Activated naive CD8-positive, alpha-beta T cell treated with anti-CD3 and anti-CD28 coated beads for 36 hours (primary cell): Measurements from ENCODE around the gene NANS. TPM values are rescaled to one million over a fixed set of nuclear protein-coding genes. Genes with fewer than 3 reads are reported as not detected.
"Not testable (repeated sequence)": the region's sequence is repeated elsewhere in the genome, so short reads cannot be mapped to it uniquely, and the experiment has no call there.

Experiments used
- DNase-seq: peaks from one replicate; pipeline ENCODE4 v3.0.0; 2021
- H3K27ac Mint-ChIP-seq: one replicate; pipeline ENCODE4 v1.8.0; 2022; ENCODE audit warnings: mild to moderate bottlenecking, moderate library complexity, mixed read lengths
- H3K27me3 Mint-ChIP-seq: one replicate; pipeline ENCODE4 v1.8.0; 2022; ENCODE audit warnings: mild to moderate bottlenecking, mixed read lengths
- H3K36me3 Mint-ChIP-seq: one replicate; pipeline ENCODE4 v1.8.0; 2021; ENCODE audit warnings: mild to moderate bottlenecking, mixed read lengths
- H3K4me1 Mint-ChIP-seq: one replicate; pipeline ENCODE4 v1.8.0; 2021; ENCODE audit warnings: mixed read lengths
- H3K4me3 Mint-ChIP-seq: one replicate; pipeline ENCODE4 v1.8.0; 2022; ENCODE audit warnings: mild to moderate bottlenecking, moderate library complexity, mixed read lengths
- H3K9me3 Mint-ChIP-seq: one replicate; pipeline ENCODE4 v1.8.0; 2022; ENCODE audit warnings: mixed read lengths
- total RNA-seq, 2 experiments: library from RNA; stranded (reverse); gene quantifications; one replicate each; pipeline ENCODE4 v1.2.3, GENCODE V29; 2021

The NANS gene
- total RNA-seq, 2 experiments from 2014 or later, result 46.1 to 47.4 TPM

DNA sequence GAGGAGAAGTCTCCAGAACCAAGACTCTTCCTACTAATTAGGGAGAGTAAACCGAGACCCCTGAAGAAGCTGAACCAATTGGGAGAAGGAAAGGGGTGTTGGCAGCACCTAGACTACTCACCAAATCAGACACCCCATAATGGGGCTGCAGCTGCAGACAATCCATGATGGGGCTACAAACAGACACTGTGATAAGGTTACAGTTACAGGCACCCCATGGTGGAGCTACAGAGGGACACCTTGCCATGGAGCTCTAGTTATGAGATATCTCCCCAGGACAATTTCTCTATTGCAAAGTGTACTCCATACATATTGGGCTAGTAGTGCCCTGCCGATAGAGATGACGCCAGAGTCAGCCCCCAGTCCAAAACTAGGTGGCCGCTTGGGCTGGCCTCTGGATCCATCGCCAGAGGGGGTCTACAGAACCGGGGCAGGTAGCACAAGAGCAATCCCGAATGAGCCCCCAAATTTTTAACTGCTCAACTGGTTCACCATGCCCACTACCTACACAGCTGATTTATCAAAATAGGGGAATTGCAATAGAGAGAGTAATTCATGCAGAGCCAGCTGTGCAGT, 2.1 kb upstream of the NANS start:
- H3K9me3 Mint-ChIP-seq, result peaks cover 2% of the 10 kb centered on the region
- no peak overlapping the region for H3K27ac Mint-ChIP-seq
- peaks cover 33% of the 10 kb centered on the region for H3K36me3 Mint-ChIP-seq
- no peak for DNase-seq
- H3K4me3 Mint-ChIP-seq, result no peak overlapping the region
- peaks cover 25% of the 10 kb centered on the region for H3K4me1 Mint-ChIP-seq
- no peaks in the 10 kb centered on the region for H3K27me3 Mint-ChIP-seq

DNA sequence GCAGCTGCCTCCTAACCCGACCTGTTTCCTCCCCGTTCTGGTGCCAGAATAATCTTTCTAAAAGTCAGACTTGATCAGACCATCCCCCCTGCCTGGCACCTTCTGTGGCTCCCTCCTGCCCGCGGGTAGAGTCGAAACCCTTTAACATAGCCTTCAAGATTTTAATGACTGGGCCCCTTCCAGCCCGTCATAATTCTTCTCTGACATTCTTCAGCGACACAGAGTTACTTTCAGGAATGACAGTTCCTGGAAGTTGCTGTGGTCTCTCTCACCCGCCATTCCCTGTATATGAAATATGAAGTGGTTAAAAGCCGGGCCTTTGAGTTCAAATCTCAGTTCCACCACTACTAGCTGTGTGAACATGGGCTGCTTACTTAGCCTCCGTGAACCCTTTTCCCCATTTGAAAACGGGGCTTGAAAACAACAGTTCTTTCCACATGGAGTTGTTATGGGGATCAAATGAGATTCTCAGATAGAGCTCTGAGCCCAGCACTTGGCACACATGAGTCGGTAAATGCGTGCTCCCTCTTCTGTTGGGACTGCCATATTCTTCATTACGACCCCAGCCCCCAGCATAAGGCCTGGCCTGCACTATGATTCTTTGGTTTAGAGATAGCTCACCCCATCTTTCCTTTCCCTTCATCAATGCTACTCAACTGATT, 737 bp downstream of the NANS start:
- Mint-ChIP-seq H3K27me3 (no peaks in the 10 kb centered on the region), H3K36me3 (peaks cover 26% of the 10 kb centered on the region), H3K9me3 (peaks cover 2% of the 10 kb centered on the region), H3K4me1 (peaks cover 19% of the 10 kb centered on the region), H3K4me3 (peak overlapping the region; percentile 99), H3K27ac (peak overlapping the region; percentile 97)
- DNase-seq, result no peak

DNA sequence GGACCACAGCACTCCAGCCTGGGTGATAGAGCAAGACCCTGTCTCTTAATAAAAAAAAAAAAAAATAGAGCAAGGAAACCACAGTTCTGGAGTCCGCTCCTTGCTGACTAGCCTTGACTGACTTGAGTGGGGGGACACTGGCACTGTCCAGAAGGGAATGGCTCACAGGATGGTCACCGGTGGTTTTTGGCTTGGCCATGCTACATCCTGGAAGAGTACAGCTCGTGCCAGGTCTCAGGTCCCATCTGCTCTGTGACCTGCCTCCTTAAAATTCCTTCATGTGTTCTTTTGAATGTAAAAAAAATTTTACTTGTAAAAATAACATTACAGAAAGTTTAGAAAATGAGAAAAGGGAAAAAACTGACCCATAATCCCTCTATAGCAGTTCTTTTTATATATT, 5.6 kb downstream of the NANS start:
- H3K4me3 Mint-ChIP-seq, result no peak overlapping the region
- no peaks in the 10 kb centered on the region for H3K27me3 Mint-ChIP-seq
- no peaks in the 10 kb centered on the region for H3K9me3 Mint-ChIP-seq
- H3K36me3 Mint-ChIP-seq, result peaks cover 18% of the 10 kb centered on the region
- H3K27ac Mint-ChIP-seq, result no peak overlapping the region
- H3K4me1 Mint-ChIP-seq, result peaks cover 19% of the 10 kb centered on the region
- no peak for DNase-seq

DNA sequence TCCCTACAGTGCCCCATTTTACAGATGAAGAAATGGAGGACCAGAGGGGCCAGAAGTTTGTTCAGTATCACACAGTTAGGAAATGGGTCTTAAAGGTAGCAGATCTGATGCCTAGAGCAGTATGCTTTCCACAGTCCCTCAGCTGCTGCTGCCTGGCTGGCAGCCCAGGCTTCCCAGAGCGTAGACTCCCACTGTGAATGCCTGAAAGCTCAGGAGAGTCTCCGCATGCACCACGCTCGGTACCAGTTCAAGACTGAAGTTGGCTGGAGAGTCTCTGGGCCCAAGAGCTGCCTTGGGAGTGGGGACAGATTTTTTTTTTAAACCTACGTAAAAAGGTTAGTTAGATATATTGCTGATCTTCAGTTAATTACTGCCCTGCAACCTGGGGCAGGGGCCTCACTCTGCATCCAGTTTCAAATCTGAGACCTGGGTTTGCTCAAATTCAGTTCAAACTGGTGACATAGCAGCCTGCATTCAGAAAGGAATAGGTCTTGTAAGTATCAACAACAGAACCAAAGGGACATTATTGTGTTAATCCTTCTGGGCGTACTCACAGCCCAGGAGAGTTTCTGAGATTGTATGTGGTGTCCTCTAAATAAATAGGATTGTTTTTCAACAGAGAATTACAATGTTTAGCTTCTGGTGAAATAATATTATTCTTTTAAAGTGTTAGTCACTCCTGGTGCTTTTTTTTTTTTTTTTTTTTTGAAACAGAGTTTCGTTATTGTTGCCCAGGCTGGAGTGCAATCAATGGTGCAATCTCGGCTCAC, 8.3 kb downstream of the NANS start:
- H3K27me3 Mint-ChIP-seq, result no peaks in the 10 kb centered on the region
- peaks cover 21% of the 10 kb centered on the region for H3K36me3 Mint-ChIP-seq
- DNase-seq, result no peak
- H3K4me1 Mint-ChIP-seq, result peaks cover 9% of the 10 kb centered on the region
- no peaks in the 10 kb centered on the region for H3K9me3 Mint-ChIP-seq
- no peak overlapping the region for H3K27ac Mint-ChIP-seq
- no peak overlapping the region for H3K4me3 Mint-ChIP-seq

DNA sequence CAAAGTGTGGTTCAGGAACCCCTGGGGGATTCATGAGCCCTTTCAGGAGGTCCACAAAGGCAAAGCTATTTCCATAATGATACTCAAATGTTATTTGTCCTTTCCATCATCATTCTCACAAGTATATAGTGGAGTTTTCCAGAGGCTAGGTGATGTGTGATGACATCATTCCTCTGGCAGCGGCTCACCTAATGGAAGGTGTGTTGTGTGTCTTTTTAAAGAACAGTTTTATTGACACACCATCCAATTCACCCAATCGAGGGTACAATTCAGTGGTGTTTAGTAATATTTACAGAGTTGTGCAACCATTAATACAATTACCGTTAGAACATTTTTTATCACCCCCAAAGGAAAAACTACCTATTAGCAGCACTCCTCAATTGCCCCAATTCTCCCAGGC, 9.7 kb downstream of the NANS start:
- Mint-ChIP-seq H3K27me3 (no peaks in the 10 kb centered on the region), H3K36me3 (peaks cover 19% of the 10 kb centered on the region), H3K9me3 (no peaks in the 10 kb centered on the region), H3K4me3 (no peak overlapping the region), H3K4me1 (peaks cover 9% of the 10 kb centered on the region), H3K27ac (no peak overlapping the region)
- no peak for DNase-seq

DNA sequence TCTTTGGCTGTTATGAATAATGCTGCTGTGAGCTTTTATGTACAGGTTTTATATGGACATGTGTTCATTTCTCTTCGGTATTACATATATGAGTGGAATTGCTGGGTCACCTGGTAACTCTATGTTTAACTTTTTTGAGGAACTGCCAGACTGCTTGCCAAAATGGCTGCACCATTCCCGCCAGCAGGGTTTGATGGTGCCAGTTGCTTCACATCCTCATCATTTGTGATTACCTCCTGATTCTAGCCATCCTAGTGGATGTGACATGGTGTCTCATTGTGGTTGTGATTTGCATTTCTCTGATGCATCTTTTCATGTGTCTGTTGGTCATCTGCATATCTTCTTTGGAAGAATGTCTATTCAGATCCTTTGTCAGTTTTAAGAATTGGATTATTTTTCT, 10.7 kb downstream of the NANS start:
- no peak overlapping the region for H3K4me3 Mint-ChIP-seq
- H3K27me3 Mint-ChIP-seq, result no peaks in the 10 kb centered on the region
- peaks cover 20% of the 10 kb centered on the region for H3K36me3 Mint-ChIP-seq
- no peaks in the 10 kb centered on the region for H3K9me3 Mint-ChIP-seq
- DNase-seq, result no peak
- H3K4me1 Mint-ChIP-seq, result peaks cover 9% of the 10 kb centered on the region
- no peak overlapping the region for H3K27ac Mint-ChIP-seq

DNA sequence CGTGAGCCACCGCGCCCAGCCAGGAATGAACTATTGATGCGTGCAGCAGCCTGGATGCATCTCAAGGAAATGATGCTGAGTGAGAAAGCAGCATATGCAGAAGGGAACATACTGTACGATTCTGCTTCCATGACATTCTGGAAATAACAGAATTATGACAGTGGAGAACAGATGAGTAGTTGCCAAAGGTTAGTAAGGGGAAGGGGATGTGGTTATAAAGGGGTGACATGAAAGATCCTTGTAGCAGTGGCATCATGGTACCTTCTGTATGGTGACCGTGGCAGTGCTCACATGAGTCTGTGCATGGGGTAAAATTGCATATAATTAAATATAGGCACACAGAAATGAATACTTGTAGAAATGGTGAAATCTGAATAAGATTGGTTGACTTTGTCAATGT, 13.0 kb downstream of the NANS start:
- peaks cover 17% of the 10 kb centered on the region for H3K36me3 Mint-ChIP-seq
- H3K9me3 Mint-ChIP-seq, result no peaks in the 10 kb centered on the region
- H3K27me3 Mint-ChIP-seq, result no peaks in the 10 kb centered on the region
- H3K4me3 Mint-ChIP-seq, result no peak overlapping the region
- DNase-seq, result no peak
- H3K4me1 Mint-ChIP-seq, result peaks cover 11% of the 10 kb centered on the region
- no peak overlapping the region for H3K27ac Mint-ChIP-seq

DNA sequence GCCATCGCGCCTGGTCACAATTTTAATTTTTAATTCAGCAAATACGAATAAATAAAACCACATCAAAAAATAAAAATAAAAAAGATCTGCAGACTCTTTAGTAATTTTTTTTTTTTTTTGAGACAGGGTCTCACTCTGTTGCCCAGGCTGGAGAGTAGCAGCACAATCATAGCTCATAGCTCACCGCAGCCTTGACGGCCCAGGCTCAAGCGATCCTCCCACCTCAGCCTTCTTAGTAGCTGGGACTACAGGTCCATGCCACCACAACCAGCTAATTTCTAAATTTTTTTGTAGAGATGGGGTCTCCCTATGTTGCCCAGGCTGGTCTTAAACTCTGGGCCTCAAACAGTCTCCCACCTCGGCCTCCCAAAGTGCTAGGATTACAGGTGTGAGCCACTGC, 14.2 kb downstream of the NANS start:
- Mint-ChIP-seq H3K27me3 (no peaks in the 10 kb centered on the region), H3K36me3 (peaks cover 12% of the 10 kb centered on the region), H3K27ac (no peak overlapping the region)

DNA sequence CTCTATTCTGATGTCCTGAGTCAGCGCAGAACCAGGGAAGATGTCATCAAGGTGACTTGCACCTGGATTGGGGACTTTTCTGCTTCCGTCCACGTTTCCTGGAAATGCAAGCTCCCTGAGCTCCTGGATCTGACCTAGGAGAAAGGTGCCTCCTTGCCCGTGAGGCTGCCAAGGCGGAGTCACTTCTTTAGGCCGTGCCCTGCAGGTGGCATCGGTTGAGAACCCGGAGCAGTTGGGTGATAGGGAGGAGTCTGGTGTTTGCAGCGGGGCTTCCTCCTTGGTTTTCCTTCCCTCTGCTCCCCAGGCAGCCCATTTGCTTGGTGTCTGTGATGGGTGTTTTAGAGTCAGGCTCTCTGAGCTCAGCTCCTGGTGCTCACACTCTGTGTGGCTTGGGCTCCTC, 15.2 kb downstream of the NANS start:
- no peak for DNase-seq
- peaks cover 29% of the 10 kb centered on the region for H3K4me1 Mint-ChIP-seq
- no peak overlapping the region for H3K4me3 Mint-ChIP-seq
- no peaks in the 10 kb centered on the region for H3K27me3 Mint-ChIP-seq
- peaks cover 9% of the 10 kb centered on the region for H3K36me3 Mint-ChIP-seq
- H3K9me3 Mint-ChIP-seq, result no peaks in the 10 kb centered on the region
- H3K27ac Mint-ChIP-seq, result no peak overlapping the region

More for the DNA sequence above, 14.2 kb downstream of the NANS start:
- Mint-ChIP-seq H3K9me3 (no peaks in the 10 kb centered on the region), H3K4me3 (no peak overlapping the region), H3K4me1 (peaks cover 22% of the 10 kb centered on the region)
- DNase-seq, result no peak

DNA sequence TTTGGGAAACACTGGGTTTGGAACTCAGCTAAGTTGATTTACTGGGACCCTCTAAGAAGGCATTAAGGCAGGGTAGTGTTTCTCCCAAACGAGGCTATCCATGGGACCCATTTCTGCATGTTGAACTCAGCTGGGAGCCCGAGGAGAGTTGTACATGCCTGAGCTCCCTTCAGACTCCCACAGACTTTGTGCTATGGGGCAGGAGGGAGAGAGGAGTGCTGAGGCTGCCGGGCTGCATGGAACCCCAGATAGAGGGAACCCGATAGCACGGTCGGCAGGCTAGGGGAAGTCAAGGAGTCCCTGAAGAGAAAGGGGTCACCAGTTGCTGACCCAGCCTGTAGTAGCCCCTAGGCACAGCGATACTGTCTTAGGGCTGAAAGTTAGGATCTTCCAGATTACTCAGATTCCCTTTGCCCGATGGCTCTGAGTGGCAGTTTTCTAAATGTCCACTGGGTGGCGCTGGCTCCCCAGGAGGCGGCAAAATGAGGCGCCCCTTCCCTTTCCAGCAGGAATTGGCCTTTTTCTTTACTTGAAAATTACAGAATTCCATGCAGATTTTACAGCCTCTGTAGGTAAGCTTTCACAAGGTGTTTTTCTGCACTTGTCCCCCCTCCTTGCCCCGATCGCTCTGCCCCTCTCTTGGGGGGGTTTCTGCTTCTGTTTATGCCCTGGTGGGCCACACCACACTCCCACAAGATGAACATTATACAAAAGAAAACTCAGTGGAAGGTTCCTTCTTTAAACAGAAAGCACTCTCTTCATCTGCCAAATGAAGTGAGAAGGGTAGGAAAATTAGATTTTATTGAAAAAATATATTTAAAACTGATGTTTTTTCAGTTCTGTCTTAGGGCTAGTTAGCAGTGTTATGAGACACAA, 17.8 kb downstream of the NANS start:
- Mint-ChIP-seq H3K4me1 (peaks cover 29% of the 10 kb centered on the region), H3K27ac (peak overlapping the region; percentile 83), H3K9me3 (no peaks in the 10 kb centered on the region), H3K4me3 (no peak overlapping the region), H3K36me3 (peaks cover 12% of the 10 kb centered on the region), H3K27me3 (no peaks in the 10 kb centered on the region)
- DNase-seq, result peak; percentile 55

DNA sequence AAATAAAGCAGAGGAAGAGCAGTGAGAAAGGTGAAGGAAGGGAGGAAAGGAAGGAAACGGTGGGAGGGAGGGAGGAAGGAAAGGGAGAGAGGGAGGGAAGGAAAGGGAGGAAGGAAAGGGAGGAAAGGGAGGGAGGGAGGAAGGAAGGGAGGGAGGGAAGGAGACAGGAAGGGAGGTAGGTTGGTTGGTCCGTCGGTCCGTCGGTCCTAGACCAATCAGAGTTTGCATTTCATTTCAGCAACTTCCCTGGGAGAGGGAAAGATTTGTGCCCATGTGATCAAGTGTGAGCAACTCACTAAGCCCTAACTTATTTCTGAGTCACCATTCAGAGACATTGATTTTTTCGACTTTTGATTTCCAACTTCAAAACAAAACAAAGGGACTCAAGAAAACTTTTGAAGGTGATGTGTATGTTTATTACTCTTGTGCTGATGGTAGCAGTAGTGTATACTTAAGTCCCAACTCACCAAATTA, 18.8 kb downstream of the NANS start:
- DNase-seq, result no peak
- Mint-ChIP-seq H3K36me3 (peaks cover 13% of the 10 kb centered on the region), H3K4me1 (peaks cover 29% of the 10 kb centered on the region), H3K27me3 (no peaks in the 10 kb centered on the region), H3K9me3 (no peaks in the 10 kb centered on the region), H3K4me3 (peak overlapping the region; percentile 33), H3K27ac (peak overlapping the region; percentile 83)

DNA sequence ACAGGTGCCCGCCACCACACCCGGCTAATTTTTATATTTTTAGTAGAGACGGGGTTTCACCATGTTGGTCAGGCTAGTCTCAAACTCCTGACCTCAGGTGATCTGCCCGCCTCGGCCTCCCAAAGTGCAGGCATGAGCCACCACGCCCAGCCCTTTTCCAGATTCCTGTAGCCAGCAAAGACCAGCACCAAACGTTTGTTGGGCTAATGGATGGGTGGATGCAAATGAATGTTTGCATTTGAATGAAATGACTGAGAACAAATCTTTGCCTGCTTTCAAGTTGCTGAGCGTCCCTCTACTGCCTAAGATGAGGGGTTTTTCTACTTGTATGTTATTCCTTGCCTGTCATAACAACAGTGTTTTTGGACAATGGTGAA, 20.0 kb downstream of the NANS start:
- H3K27me3 Mint-ChIP-seq, H3K9me3 Mint-ChIP-seq, DNase-seq: not testable (repeated sequence)
- Mint-ChIP-seq H3K27ac (peak overlapping the region; percentile 83), H3K36me3 (peaks cover 14% of the 10 kb centered on the region), H3K4me3 (peak overlapping the region; percentile 7), H3K4me1 (peaks cover 35% of the 10 kb centered on the region)

DNA sequence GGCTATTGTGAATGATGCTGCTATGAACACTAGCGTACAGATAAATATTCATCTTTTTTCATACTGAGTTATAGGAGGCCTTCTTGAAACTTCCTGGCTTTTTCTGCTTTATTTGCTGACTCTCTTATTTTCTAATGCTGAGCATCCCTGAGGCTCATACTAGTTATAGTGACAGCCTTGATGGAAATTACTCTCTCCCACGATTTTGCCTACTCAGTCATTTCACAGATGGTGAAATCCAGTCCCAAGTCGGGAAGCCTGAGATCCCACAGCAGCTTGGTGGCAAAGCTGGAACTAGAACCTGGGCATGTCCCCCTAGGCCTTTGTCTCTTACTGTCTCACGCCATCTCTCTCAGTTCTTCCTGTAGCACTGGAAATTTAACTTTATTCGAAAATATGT, 22.4 kb downstream of the NANS start:
- Mint-ChIP-seq H3K4me3 (no peak overlapping the region), H3K36me3 (peaks cover 28% of the 10 kb centered on the region), H3K9me3 (no peaks in the 10 kb centered on the region), H3K27ac (peak overlapping the region; percentile 17), H3K27me3 (no peaks in the 10 kb centered on the region), H3K4me1 (peaks cover 52% of the 10 kb centered on the region)
- DNase-seq, result no peak

DNA sequence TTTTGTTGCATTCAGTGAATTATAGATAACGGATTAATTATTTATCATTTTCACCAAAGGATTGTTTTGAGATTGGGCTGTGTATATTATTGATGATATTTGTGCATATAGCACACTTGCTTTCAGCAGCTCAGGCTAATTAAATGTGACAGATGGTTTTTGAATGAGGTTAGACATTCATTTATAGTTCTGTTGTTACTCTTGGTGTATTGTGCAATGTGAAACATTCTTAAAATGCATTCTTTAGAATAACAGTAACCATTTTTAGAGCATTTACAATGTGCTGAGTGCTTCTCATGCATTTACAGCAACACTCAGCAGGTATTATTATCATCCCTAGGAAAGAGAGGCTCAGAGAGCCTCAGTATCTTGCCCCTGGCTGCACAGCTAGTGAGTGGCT, 23.8 kb downstream of the NANS start:
- Mint-ChIP-seq H3K4me1 (peaks cover 41% of the 10 kb centered on the region), H3K9me3 (no peaks in the 10 kb centered on the region), H3K36me3 (peaks cover 36% of the 10 kb centered on the region), H3K27ac (no peak overlapping the region), H3K27me3 (no peaks in the 10 kb centered on the region), H3K4me3 (no peak overlapping the region)
- DNase-seq, result no peak

DNA sequence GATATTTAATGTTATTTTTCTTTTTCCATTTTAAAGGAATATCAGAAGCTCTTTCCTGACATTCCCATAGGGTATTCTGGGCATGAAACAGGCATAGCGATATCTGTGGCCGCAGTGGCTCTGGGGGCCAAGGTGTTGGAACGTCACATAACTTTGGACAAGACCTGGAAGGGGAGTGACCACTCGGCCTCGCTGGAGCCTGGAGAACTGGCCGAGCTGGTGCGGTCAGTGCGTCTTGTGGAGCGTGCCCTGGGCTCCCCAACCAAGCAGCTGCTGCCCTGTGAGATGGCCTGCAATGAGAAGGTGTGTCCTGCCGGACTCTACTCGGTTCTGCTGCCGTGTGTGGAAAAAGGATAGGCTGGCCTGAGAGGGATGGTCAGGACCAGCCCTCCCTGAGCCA, 24.2 kb downstream of the NANS start:
- Mint-ChIP-seq H3K9me3 (no peaks in the 10 kb centered on the region), H3K27ac (peak overlapping the region; percentile 75), H3K4me1 (peaks cover 40% of the 10 kb centered on the region), H3K27me3 (no peaks in the 10 kb centered on the region), H3K36me3 (peaks cover 36% of the 10 kb centered on the region), H3K4me3 (no peak overlapping the region)
- no peak for DNase-seq
